CD14-positive monocyte (primary cell): Measurements from ENCODE around the gene KLHL30. TPM values are rescaled to one million over a fixed set of nuclear protein-coding genes. Genes with fewer than 3 reads are reported as not detected.

Source experiments
- DNase-seq, 3 donors: peaks; one replicate each; pipeline ENCODE4 v3.0.0-alpha.2; 2011 to 2022
- H2AFZ ChIP-seq: 2 replicates; pipeline ENCODE4 v1.6.0; 2012; ENCODE audit warnings: mild to moderate bottlenecking, low read depth, low read length, inconsistent platforms; ENCODE audit not compliant: insufficient read depth, poor library complexity, severe bottlenecking
- H3K27ac ChIP-seq, 2 donors: 1 replicate in 1 of 2; 2 replicates in 1 of 2; pipeline ENCODE4 v1.5.1; 2012 to 2013; ENCODE audit warnings: low read length in 2 of 2, control low read depth in 1 of 2, inconsistent platforms in 1 of 2, low read depth in 1 of 2, mild to moderate bottlenecking in 1 of 2
- H3K27me3 ChIP-seq, 2 donors: one replicate each; pipeline versions ENCODE4 v1.6.0 to v1.6.1; 2011 to 2013; ENCODE audit warnings: low read length in 2 of 2; ENCODE audit not compliant: control insufficient read depth in 2 of 2, insufficient read depth in 2 of 2
- H3K36me3 ChIP-seq, 2 donors: replicated peaks in 1 of 2; 1 replicate in 1 of 2; 2 replicates in 1 of 2; pipeline versions ENCODE4 v1.5.1 to v1.6.1; 2012 to 2013; ENCODE audit warnings: low read length in 2 of 2, control low read depth in 1 of 2, inconsistent platforms in 1 of 2, mild to moderate bottlenecking in 1 of 2; ENCODE audit not compliant: insufficient read depth in 2 of 2, control insufficient read depth in 1 of 2
- H3K4me1 ChIP-seq, 2 donors: 1 replicate in 1 of 2; 2 replicates in 1 of 2; pipeline versions ENCODE4 v1.5.1 to v1.6.1; 2012 to 2013; ENCODE audit warnings: low read length in 2 of 2, control low read depth in 1 of 2, inconsistent platforms in 1 of 2, mild to moderate bottlenecking in 1 of 2, moderate library complexity in 1 of 2; ENCODE audit not compliant: insufficient read depth in 2 of 2, control insufficient read depth in 1 of 2
- H3K4me2 ChIP-seq: replicated peaks from 2 replicates; pipeline ENCODE3; 2012; ENCODE audit warnings: low read length, moderate library complexity, mild to moderate bottlenecking; ENCODE audit not compliant: poor library complexity, severe bottlenecking; ENCODE audit errors: extremely low read depth
- H3K4me3 ChIP-seq, 3 experiments: fragments of 200-600 bp in 1 of 3; sonication (generic) in 1 of 3; replicated peaks in 1 of 3; 1 replicate in 2 of 3; 2 replicates in 1 of 3; pipeline ENCODE4 v1.5.1; 2011 to 2013; ENCODE audit warnings: low read length in 3 of 3, mild to moderate bottlenecking in 3 of 3, control low read depth in 2 of 3, low read depth in 2 of 3, inconsistent platforms in 1 of 3, moderate library complexity in 1 of 3
- H3K79me2 ChIP-seq: 2 replicates; pipeline ENCODE4 v1.6.0; 2012; ENCODE audit warnings: mild to moderate bottlenecking, control low read depth, inconsistent platforms, low read length, moderate library complexity; ENCODE audit not compliant: insufficient read depth
- H3K9ac ChIP-seq: 2 replicates; pipeline ENCODE4 v1.6.0; 2017; ENCODE audit warnings: low read length, mild to moderate bottlenecking; ENCODE audit not compliant: insufficient read depth, poor library complexity, severe bottlenecking
- H3K9me3 ChIP-seq, 2 donors: replicated peaks in 1 of 2; 1 replicate in 1 of 2; 2 replicates in 1 of 2; pipeline versions ENCODE4 v1.5.1 to v1.6.1; 2012 to 2013; ENCODE audit warnings: low read length in 2 of 2, control low read depth in 1 of 2; ENCODE audit not compliant: control insufficient read depth in 1 of 2, insufficient read depth in 1 of 2
- H4K20me1 ChIP-seq: 2 replicates; pipeline ENCODE4 v1.6.0; 2012; ENCODE audit warnings: mild to moderate bottlenecking, low read length, control low read depth, moderate library complexity; ENCODE audit not compliant: insufficient read depth
- H3K27ac Mint-ChIP-seq, 7 donors: one replicate each; pipeline ENCODE4 v1.8.0; 2020; ENCODE audit warnings: mild to moderate bottlenecking in 7 of 7, mixed read lengths in 7 of 7, moderate library complexity in 6 of 7, inconsistent platforms in 2 of 7
- H3K27me3 Mint-ChIP-seq, 3 donors: one replicate each; pipeline ENCODE4 v1.8.0; 2021 to 2022; ENCODE audit warnings: low read depth in 3 of 3, mild to moderate bottlenecking in 3 of 3, mixed read lengths in 3 of 3, moderate library complexity in 3 of 3, inconsistent platforms in 1 of 3
- H3K36me3 Mint-ChIP-seq, 2 donors: one replicate each; pipeline ENCODE4 v1.8.0; 2020; ENCODE audit warnings: mixed read lengths in 2 of 2, inconsistent platforms in 1 of 2, mild to moderate bottlenecking in 1 of 2
- H3K4me1 Mint-ChIP-seq: one replicate; pipeline ENCODE4 v1.8.0; 2020; ENCODE audit warnings: mild to moderate bottlenecking, mixed read lengths
- H3K4me3 Mint-ChIP-seq, 2 donors: one replicate each; pipeline ENCODE4 v1.8.0; 2020; ENCODE audit warnings: mild to moderate bottlenecking in 2 of 2, mixed read lengths in 2 of 2, moderate library complexity in 1 of 2
- H3K9me3 Mint-ChIP-seq, 7 donors: one replicate each; pipeline ENCODE4 v1.8.0; 2020 to 2022; ENCODE audit warnings: mixed read lengths in 7 of 7, mild to moderate bottlenecking in 6 of 7, moderate library complexity in 6 of 7, inconsistent platforms in 2 of 7
- WGBS: methylation state at CpG from one replicate; pipeline ENCODE4 v1.1.5; 2013; ENCODE audit warnings: missing lambda C conversion rate; ENCODE audit not compliant: insufficient coverage; 5-methylcytosine and 5-hydroxymethylcytosine counted together
- intact Hi-C, 2 donors: fragments of 100-400 bp; cut with micrococcal nuclease; formaldehyde crosslinking; loops; one replicate each; pipeline versions ENCODE4 v1.15.0 to v1.15.1; 2023
- polyA plus RNA-seq, 3 donors: library from polyadenylated mRNA; depleted of rRNA in 1 of 3; unstranded in 2 of 3; stranded (reverse) in 1 of 3; fragments of 300-500 nt in 2 of 3; fragments of >200 nt in 1 of 3; fragmentation: Illumina TruSeq in 2 of 3; gene quantifications; 1 replicate in 2 of 3; 2 replicates in 1 of 3; pipeline ENCODE4 v1.2.3, GENCODE V29; 2012 to 2021
- TF ChIP-seq, protein P1 (sequence below): fragments of 200-600 bp; IDR thresholded peaks from one replicate; pipeline ENCODE4 v1.8.0; 2022; ENCODE audit warnings: antibody characterized with exemption, mild to moderate bottlenecking

The KLHL30 gene
- polyA plus RNA-seq, 3 donors: 0.01 to 0.14 TPM; not detected in 1

DNA sequence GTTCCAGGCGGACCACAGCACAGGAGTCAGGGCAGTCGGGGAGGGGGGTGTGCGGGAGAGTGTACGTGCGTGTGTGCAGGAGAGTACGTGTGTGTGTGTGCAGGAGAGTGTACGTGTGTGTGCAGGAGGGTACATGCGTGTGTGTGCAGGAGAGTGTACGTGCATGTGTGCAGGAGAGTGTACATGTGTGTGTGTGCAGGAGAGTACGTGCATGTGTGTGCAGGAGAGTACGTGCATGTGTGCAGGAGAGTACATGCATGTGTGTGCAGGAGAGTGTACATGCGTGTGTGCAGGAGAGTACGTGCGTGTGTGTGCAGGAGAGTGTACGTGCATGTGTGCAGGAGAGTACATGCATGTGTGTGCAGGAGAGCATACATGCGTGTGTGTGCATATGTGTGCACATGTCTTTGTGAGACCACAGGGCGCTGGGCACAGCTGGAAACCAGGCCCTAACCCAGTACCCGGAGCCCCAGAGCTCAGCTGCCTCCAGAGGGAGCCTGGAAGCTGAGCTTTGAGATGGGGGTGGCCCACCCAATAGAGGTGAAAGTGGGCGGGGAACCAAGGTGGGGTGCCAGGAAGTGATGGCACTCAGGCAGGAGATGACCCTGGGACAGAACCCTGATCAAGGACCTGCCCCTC is 13.9 kb upstream of the KLHL30 start:
- Histone ChIP-seq H3K9ac (no peak overlapping the region), H3K27me3 (peaks cover 0 to 3% of the 10 kb centered on the region in 2 donors), H3K4me3 (no peak overlapping the region), H3K36me3 (no peaks in the 10 kb centered on the region), H3K4me2 (no peak overlapping the region), H4K20me1 (no peaks in the 10 kb centered on the region), H3K4me1 (peaks cover 0 to 3% of the 10 kb centered on the region in 2 donors), H2AFZ (no peak overlapping the region), H3K27ac (no peak overlapping the region), H3K79me2 (no peaks in the 10 kb centered on the region), H3K9me3 (no peaks in the 10 kb centered on the region)
- Mint-ChIP-seq H3K9me3 (peaks cover 0 to 4% (median 0%) of the 10 kb centered on the region in 7 donors), H3K27me3 (peaks cover 1 to 4% (median 2%) of the 10 kb centered on the region in 3 donors), H3K4me3 (no peak overlapping the region), H3K4me1 (no peaks in the 10 kb centered on the region), H3K36me3 (no peaks in the 10 kb centered on the region), H3K27ac (no peak overlapping the region)
- over 99% methylated on average over 16 of the region's 19 CpGs for WGBS
- intact Hi-C loops: no loop called here
- no peak for DNase-seq
- TF ChIP-seq, protein P1, sequence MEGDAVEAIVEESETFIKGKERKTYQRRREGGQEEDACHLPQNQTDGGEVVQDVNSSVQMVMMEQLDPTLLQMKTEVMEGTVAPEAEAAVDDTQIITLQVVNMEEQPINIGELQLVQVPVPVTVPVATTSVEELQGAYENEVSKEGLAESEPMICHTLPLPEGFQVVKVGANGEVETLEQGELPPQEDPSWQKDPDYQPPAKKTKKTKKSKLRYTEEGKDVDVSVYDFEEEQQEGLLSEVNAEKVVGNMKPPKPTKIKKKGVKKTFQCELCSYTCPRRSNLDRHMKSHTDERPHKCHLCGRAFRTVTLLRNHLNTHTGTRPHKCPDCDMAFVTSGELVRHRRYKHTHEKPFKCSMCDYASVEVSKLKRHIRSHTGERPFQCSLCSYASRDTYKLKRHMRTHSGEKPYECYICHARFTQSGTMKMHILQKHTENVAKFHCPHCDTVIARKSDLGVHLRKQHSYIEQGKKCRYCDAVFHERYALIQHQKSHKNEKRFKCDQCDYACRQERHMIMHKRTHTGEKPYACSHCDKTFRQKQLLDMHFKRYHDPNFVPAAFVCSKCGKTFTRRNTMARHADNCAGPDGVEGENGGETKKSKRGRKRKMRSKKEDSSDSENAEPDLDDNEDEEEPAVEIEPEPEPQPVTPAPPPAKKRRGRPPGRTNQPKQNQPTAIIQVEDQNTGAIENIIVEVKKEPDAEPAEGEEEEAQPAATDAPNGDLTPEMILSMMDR: no peak

DNA sequence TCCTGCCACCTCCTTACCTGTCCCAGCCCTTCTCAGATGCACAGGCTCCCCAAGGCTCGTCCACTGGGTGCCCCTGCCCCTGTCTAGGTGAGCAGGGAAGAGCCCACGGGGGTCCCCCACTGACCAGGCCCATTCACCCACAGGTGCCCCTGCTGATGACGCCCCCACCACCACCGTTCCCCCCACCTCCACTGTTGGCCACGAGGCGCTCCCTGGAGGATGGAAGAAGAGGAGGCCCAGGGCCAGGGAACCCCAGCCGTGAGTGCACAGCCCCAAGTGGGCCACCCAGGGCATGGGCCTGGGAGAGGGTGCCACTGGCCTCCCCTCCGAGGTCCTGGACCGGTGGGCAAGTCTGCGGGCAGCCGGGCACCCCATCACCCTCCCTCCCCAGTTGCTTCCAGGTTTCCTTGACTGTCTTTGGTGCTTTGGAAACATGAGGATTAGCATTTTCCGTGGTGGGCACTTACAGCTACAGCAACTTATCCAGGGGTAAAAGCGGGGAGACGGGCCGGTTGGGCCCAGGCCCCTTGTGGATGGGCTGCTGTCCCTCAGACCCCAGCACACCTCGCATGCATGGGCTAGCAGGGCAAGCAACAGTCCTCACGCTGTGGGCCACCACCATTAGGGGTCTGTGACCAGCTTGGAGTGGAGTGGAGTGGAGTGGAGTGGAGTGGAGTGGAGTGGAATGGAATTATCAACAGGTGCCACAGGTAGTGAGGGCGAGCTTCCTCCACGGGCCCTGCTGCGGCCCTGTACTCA is 13.2 kb upstream of the KLHL30 start:
- no peak overlapping the region for H3K27ac ChIP-seq
- Mint-ChIP-seq H3K27ac (no peak overlapping the region), H3K27me3 (peaks cover 0 to 4% (median 1%) of the 10 kb centered on the region in 3 donors), H3K4me3 (no peak overlapping the region), H3K9me3 (peaks cover 0 to 3% (median 0%) of the 10 kb centered on the region in 7 donors), H3K36me3 (no peaks in the 10 kb centered on the region), H3K4me1 (no peaks in the 10 kb centered on the region)
- peaks cover 0 to 3% of the 10 kb centered on the region in 2 donors for H3K4me1 ChIP-seq
- no peaks in the 10 kb centered on the region for H3K36me3 ChIP-seq
- H3K9ac ChIP-seq: no peak overlapping the region
- no peaks in the 10 kb centered on the region for H3K9me3 ChIP-seq
- H3K4me3 ChIP-seq: no peak overlapping the region
- H2AFZ ChIP-seq: no peak overlapping the region
- H3K4me2 ChIP-seq: no peak overlapping the region
- H3K79me2 ChIP-seq: no peaks in the 10 kb centered on the region
- 96% methylated on average over 13 of the region's 20 CpGs for WGBS
- TF ChIP-seq, protein P1: no peak
- no peaks in the 10 kb centered on the region for H3K27me3 ChIP-seq
- DNase-seq: no peak
- no peaks in the 10 kb centered on the region for H4K20me1 ChIP-seq
- intact Hi-C loops: no loop called here
